Stimulated activated CD4-positive, alpha-beta T cell treated with anti-CD3 and anti-CD28 coated beads, Interleukin-1b, Interleukin-23, amount 100 ng/mL, for 4 hours (primary cell): ENCODE data around the gene ACOXL.

Experiments used
- DNase-seq, 2 donors: peaks; one replicate each; pipeline ENCODE4 v3.0.0-alpha.2; 2020; ENCODE audit warnings: low read depth in 2 of 2

Gene ACOXL

GRCh38 chr2:110828330-110828729 lies 96.0 kb downstream of the ACOXL start:
- no peak for DNase-seq

GRCh38 chr2:110829413-110830146 lies 97.2 kb downstream of the ACOXL start:
- DNase-seq: no peak

GRCh38 chr2:110832740-110833139 lies 100.4 kb downstream of the ACOXL start:
- no peak for DNase-seq

GRCh38 chr2:110834134-110834827 lies 101.9 kb downstream of the ACOXL start:
- DNase-seq: no peak

GRCh38 chr2:110836671-110837070 lies 104.3 kb downstream of the ACOXL start:
- DNase-seq: no peak

GRCh38 chr2:110837446-110838409 lies 105.4 kb downstream of the ACOXL start:
- no peak for DNase-seq

GRCh38 chr2:110838657-110839384 lies 106.4 kb downstream of the ACOXL start:
- DNase-seq: no peak

GRCh38 chr2:110840508-110840907 lies 108.1 kb downstream of the ACOXL start:
- DNase-seq: no peak

GRCh38 chr2:110842048-110842447 lies 109.7 kb downstream of the ACOXL start:
- no peak for DNase-seq

- no peak for DNase-seq
Observed at GRCh38 chr2:110843496-110843895, 111.1 kb downstream of the ACOXL start.

- DNase-seq: no peak
Observed at GRCh38 chr2:110843959-110844510, 111.7 kb downstream of the ACOXL start.

GRCh38 chr2:110847651-110848050 lies 115.3 kb downstream of the ACOXL start:
- no peak for DNase-seq

- no peak for DNase-seq
Observed at GRCh38 chr2:110848071-110848470, 115.7 kb downstream of the ACOXL start.

- no peak for DNase-seq
Observed at GRCh38 chr2:110848519-110849030, 116.2 kb downstream of the ACOXL start.

GRCh38 chr2:110851531-110851930 lies 119.2 kb downstream of the ACOXL start:
- no peak for DNase-seq

GRCh38 chr2:110852051-110852450 lies 119.7 kb downstream of the ACOXL start:
- DNase-seq: no peak

- DNase-seq: no peak
Observed at GRCh38 chr2:110852541-110853263, 120.3 kb downstream of the ACOXL start.

GRCh38 chr2:110853516-110853915 lies 121.1 kb downstream of the ACOXL start:
- peak in 1 of 2 donors; percentile 48 for DNase-seq

GRCh38 chr2:110853948-110854347 lies 121.6 kb downstream of the ACOXL start:
- DNase-seq: no peak

- DNase-seq: no peak
Observed at GRCh38 chr2:110854355-110855081, 122.1 kb downstream of the ACOXL start.
